MV-4-11 (cell line): Measurements from ENCODE around the gene PIWIL1.

Experiments used
- DNase-seq: peaks from one replicate; lab custom pipeline; 2025; lab: John Stamatoyannopoulos, UW

The PIWIL1 gene

GRCh38 chr12:130374083-130374482 is 36.4 kb downstream of the PIWIL1 start:
- DNase-seq, result no peak

- no peak for DNase-seq
These were observed 37.9 kb downstream of the PIWIL1 start for GRCh38 chr12:130375296-130376287.

- no peak for DNase-seq
These were observed 45.1 kb downstream of the PIWIL1 start for GRCh38 chr12:130382818-130383217.

- no peak for DNase-seq
These were observed 46.5 kb downstream of the PIWIL1 start for GRCh38 chr12:130384234-130384633.

GRCh38 chr12:130385193-130385592 is 47.5 kb downstream of the PIWIL1 start:
- no peak for DNase-seq

- DNase-seq, result no peak
These were observed 53.5 kb downstream of the PIWIL1 start for GRCh38 chr12:130391186-130391585.

- DNase-seq, result no peak
These were observed 57.2 kb downstream of the PIWIL1 start for GRCh38 chr12:130394906-130395305.

- no peak for DNase-seq
These were observed 59.0 kb downstream of the PIWIL1 start for GRCh38 chr12:130396667-130397066.

GRCh38 chr12:130398100-130398848 is 60.6 kb downstream of the PIWIL1 start:
- no peak for DNase-seq

GRCh38 chr12:130401703-130402102 is 64.0 kb downstream of the PIWIL1 start:
- no peak for DNase-seq

- DNase-seq, result no peak
These were observed 67.6 kb downstream of the PIWIL1 start for GRCh38 chr12:130405332-130405731.

- no peak for DNase-seq
These were observed 74.7 kb downstream of the PIWIL1 start for GRCh38 chr12:130412384-130412783.

- DNase-seq, result no peak
These were observed 76.2 kb downstream of the PIWIL1 start for GRCh38 chr12:130413909-130414308.

- DNase-seq, result no peak
These were observed 76.7 kb downstream of the PIWIL1 start for GRCh38 chr12:130414381-130414780.

GRCh38 chr12:130418251-130418650 is 80.6 kb downstream of the PIWIL1 start:
- no peak for DNase-seq

- no peak for DNase-seq
These were observed 81.4 kb downstream of the PIWIL1 start for GRCh38 chr12:130419116-130419515.

GRCh38 chr12:130420071-130420470 is 82.4 kb downstream of the PIWIL1 start:
- DNase-seq, result no peak

GRCh38 chr12:130421896-130422295 is 84.2 kb downstream of the PIWIL1 start:
- no peak for DNase-seq
